Type B pancreatic cell (in vitro differentiated cells): ENCODE results near the gene FMNL2. TPM values are rescaled to one million over a fixed set of nuclear protein-coding genes. Genes with fewer than 3 reads are reported as not detected.

Experiments used
- DNase-seq: peaks from one replicate; pipeline ENCODE4 v3.0.0; 2021; ENCODE audit warnings: mixed read lengths; ENCODE audit not compliant: unreplicated experiment; ENCODE audit errors: extremely low spot score
- H3K27ac Mint-ChIP-seq: 2 replicates; pipeline ENCODE4 v1.8.0; 2021; ENCODE audit warnings: mild to moderate bottlenecking, mixed read lengths
- H3K27me3 Mint-ChIP-seq: 2 replicates; pipeline ENCODE4 v1.8.0; 2021; ENCODE audit warnings: mixed read lengths
- H3K36me3 Mint-ChIP-seq: 2 replicates; pipeline ENCODE4 v1.8.0; 2021; ENCODE audit warnings: mixed read lengths
- H3K4me1 Mint-ChIP-seq: one replicate; pipeline ENCODE4 v1.8.0; 2021; ENCODE audit warnings: mixed read lengths; ENCODE audit not compliant: unreplicated experiment
- H3K4me3 Mint-ChIP-seq: 2 replicates; pipeline ENCODE4 v1.8.0; 2021; ENCODE audit warnings: mild to moderate bottlenecking, mixed read lengths
- H3K9me3 Mint-ChIP-seq: 2 replicates; pipeline ENCODE4 v1.8.0; 2021; ENCODE audit warnings: mixed read lengths
- CTCF ChIP-seq: fragments of 200-600 bp; sonication (generic); conservative IDR thresholded peaks from 2 replicates; pipeline ENCODE4 v1.5.0; 2021; ENCODE audit warnings: antibody characterized with exemption, mild to moderate bottlenecking
- total RNA-seq: library from RNA; stranded (reverse); gene quantifications from 2 replicates; pipeline ENCODE4 v1.2.1, GENCODE V29; 2021; ENCODE audit warnings: low replicate concordance

The FMNL2 gene
- total RNA-seq, 1 donor from 2014 or later = 62.1 TPM

- Mint-ChIP-seq H3K27me3 (no peaks in the 10 kb centered on the region), H3K27ac (no peak overlapping the region), H3K4me3 (no peak overlapping the region), H3K4me1 (peaks cover 52% of the 10 kb centered on the region), H3K36me3 (peaks cover 10% of the 10 kb centered on the region), H3K9me3 (peaks cover 8% of the 10 kb centered on the region)
- DNase-seq = no peak
- TF ChIP-seq CTCF = no peak
Measured at GRCh38 chr2:152367547-152368390, 32.8 kb downstream of the FMNL2 start.

GRCh38 chr2:152369176-152369860 lies 34.3 kb downstream of the FMNL2 start:
- no peak for TF ChIP-seq CTCF
- H3K27ac Mint-ChIP-seq = no peak overlapping the region
- H3K4me1 Mint-ChIP-seq = peaks cover 55% of the 10 kb centered on the region
- H3K4me3 Mint-ChIP-seq = no peak overlapping the region
- peaks cover 10% of the 10 kb centered on the region for H3K36me3 Mint-ChIP-seq
- peaks cover 10% of the 10 kb centered on the region for H3K9me3 Mint-ChIP-seq
- DNase-seq = no peak
- no peaks in the 10 kb centered on the region for H3K27me3 Mint-ChIP-seq

GRCh38 chr2:152370783-152371182 lies 35.8 kb downstream of the FMNL2 start:
- no peak for DNase-seq
- H3K4me3 Mint-ChIP-seq = no peak overlapping the region
- H3K27me3 Mint-ChIP-seq = no peaks in the 10 kb centered on the region
- H3K27ac Mint-ChIP-seq = no peak overlapping the region
- no peak for TF ChIP-seq CTCF
- H3K4me1 Mint-ChIP-seq = peaks cover 54% of the 10 kb centered on the region
- H3K36me3 Mint-ChIP-seq = peaks cover 4% of the 10 kb centered on the region
- H3K9me3 Mint-ChIP-seq = peaks cover 10% of the 10 kb centered on the region

GRCh38 chr2:152372438-152372984 lies 37.5 kb downstream of the FMNL2 start:
- Mint-ChIP-seq H3K27ac (no peak overlapping the region), H3K36me3 (peaks cover 8% of the 10 kb centered on the region), H3K4me1 (peaks cover 58% of the 10 kb centered on the region), H3K27me3 (no peaks in the 10 kb centered on the region), H3K4me3 (no peak overlapping the region), H3K9me3 (peaks cover 10% of the 10 kb centered on the region)
- no peak for TF ChIP-seq CTCF
- DNase-seq = no peak

- no peak overlapping the region for H3K4me3 Mint-ChIP-seq
- H3K27me3 Mint-ChIP-seq = no peaks in the 10 kb centered on the region
Measured at GRCh38 chr2:152375174-152375573, 40.2 kb downstream of the FMNL2 start.

More at GRCh38 chr2:152375174-152375573, 40.2 kb downstream of the FMNL2 start:
- DNase-seq = no peak
- no peak for TF ChIP-seq CTCF
- Mint-ChIP-seq H3K4me1 (peaks cover 41% of the 10 kb centered on the region), H3K27ac (no peak overlapping the region), H3K9me3 (peaks cover 10% of the 10 kb centered on the region), H3K36me3 (peaks cover 8% of the 10 kb centered on the region)
